ENCODE measurements around the gene CARS1.

The CARS1 gene

GRCh38 chr11:2952290-2952689 lies 104.9 kb downstream of the CARS1 start:
- DNase-seq: no peak
- in situ Hi-C loops (cut with HindIII; ENCODE audit: low pct_ligation_motif_present, low pct_unique_long_range_greater_than_20kb, low sequenced_read_pairs): no loop called here

- DNase-seq: no peak
- in situ Hi-C loops (cut with HindIII; ENCODE audit: low pct_ligation_motif_present, low pct_unique_long_range_greater_than_20kb, low sequenced_read_pairs): no loop called here
Measured at GRCh38 chr11:2951231-2952110, 105.8 kb downstream of the CARS1 start.

Data from ACHN (cell line).